Lower leg skin (tissue), 4 donors: ENCODE measurements around the gene CCDC93. TPM values are rescaled to one million over a fixed set of nuclear protein-coding genes. Genes with fewer than 3 reads are reported as not detected.

Source experiments
- DNase-seq, 2 donors: peaks; one replicate each; pipeline ENCODE4 v3.0.0-alpha.2; 2019; ENCODE audit warnings: low spot score in 2 of 2
- H3K4me3 ChIP-seq: fragments of 200-600 bp; sonication (generic); 2 replicates; pipeline ENCODE4 v1.5.1; 2017; ENCODE audit warnings: mild to moderate bottlenecking, low read depth; ENCODE audit not compliant: poor library complexity, severe bottlenecking
- POLR2A ChIP-seq, 2 donors: fragments of 450-650 bp; IDR thresholded peaks; one replicate each; pipeline ENCODE4 v1.6.1; 2016 to 2017; ENCODE audit warnings: antibody characterized with exemption in 2 of 2, mild to moderate bottlenecking in 1 of 2, moderate library complexity in 1 of 2
- WGBS, 2 donors: methylation state at CpG; one replicate each; pipeline ENCODE4 v1.1.5; 2018; 5-methylcytosine and 5-hydroxymethylcytosine counted together
- intact Hi-C: fragments of 100-400 bp; cut with DNase I; formaldehyde crosslinking; loops from one replicate; pipeline ENCODE4 v1.15.0; 2023; ENCODE audit warnings: low total_unique reads
- total RNA-seq, 4 donors: library from RNA; depleted of rRNA; stranded (reverse); fragments of >200 nt; gene quantifications; one replicate each; pipeline ENCODE4 v1.1.0, GENCODE V29; 2016
- TF ChIP-seq, protein P1 (sequence below), 3 donors: fragments of 450-650 bp; IDR thresholded peaks; one replicate each; pipeline ENCODE4 v1.5.1; 2016; ENCODE audit warnings: antibody characterized with exemption in 3 of 3, mild to moderate bottlenecking in 3 of 3, moderate library complexity in 2 of 3

Gene CCDC93, protein sequence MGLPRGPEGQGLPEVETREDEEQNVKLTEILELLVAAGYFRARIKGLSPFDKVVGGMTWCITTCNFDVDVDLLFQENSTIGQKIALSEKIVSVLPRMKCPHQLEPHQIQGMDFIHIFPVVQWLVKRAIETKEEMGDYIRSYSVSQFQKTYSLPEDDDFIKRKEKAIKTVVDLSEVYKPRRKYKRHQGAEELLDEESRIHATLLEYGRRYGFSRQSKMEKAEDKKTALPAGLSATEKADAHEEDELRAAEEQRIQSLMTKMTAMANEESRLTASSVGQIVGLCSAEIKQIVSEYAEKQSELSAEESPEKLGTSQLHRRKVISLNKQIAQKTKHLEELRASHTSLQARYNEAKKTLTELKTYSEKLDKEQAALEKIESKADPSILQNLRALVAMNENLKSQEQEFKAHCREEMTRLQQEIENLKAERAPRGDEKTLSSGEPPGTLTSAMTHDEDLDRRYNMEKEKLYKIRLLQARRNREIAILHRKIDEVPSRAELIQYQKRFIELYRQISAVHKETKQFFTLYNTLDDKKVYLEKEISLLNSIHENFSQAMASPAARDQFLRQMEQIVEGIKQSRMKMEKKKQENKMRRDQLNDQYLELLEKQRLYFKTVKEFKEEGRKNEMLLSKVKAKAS
- total RNA-seq: 10 to 100 TPM; 11.8 to 26.2 (median 20.0) TPM

GRCh38 chr2:118013724-118014491, at the start of gene CCDC93:
Gene CCDC93, minus strand, starts transcription at chr2:118014070. Its CDS starts 75 bp downstream, at chr2:118013995.
- TF ChIP-seq POLR2A (IDR thresholded peaks at IDR 0.05): no peak
- TF ChIP-seq, protein P1, sequence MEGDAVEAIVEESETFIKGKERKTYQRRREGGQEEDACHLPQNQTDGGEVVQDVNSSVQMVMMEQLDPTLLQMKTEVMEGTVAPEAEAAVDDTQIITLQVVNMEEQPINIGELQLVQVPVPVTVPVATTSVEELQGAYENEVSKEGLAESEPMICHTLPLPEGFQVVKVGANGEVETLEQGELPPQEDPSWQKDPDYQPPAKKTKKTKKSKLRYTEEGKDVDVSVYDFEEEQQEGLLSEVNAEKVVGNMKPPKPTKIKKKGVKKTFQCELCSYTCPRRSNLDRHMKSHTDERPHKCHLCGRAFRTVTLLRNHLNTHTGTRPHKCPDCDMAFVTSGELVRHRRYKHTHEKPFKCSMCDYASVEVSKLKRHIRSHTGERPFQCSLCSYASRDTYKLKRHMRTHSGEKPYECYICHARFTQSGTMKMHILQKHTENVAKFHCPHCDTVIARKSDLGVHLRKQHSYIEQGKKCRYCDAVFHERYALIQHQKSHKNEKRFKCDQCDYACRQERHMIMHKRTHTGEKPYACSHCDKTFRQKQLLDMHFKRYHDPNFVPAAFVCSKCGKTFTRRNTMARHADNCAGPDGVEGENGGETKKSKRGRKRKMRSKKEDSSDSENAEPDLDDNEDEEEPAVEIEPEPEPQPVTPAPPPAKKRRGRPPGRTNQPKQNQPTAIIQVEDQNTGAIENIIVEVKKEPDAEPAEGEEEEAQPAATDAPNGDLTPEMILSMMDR (IDR thresholded peaks at IDR 0.05): no peak
- 0% methylated on average over 39 to 45 of the region's 71 CpGs for WGBS, 2 donors
- DNase-seq: peak; percentile 72 to 94
- peak within 1 kb of the TSS; percentile 91 for H3K4me3 ChIP-seq
- intact Hi-C loops: no loop called here

DNA sequence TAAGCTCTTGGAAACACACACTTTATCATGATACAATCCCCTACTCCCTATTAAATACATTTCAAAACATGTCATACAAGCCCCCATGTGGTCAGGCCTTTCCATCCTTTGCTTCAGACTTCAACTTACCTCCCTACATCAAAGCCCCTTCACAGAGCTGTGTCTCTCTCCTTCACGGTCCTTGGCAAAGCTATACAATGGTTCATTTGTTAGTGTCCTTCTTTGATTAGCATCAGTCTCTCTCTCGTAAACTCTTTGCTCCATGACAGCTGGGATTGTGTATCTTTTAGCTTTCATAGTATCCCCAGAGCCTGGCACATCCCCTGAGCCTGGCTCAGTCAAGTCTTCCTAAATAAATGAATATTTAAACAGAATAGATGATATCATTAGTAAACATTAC, 48.8 kb upstream of the CCDC93 start:
- DNase-seq: no peak
- intact Hi-C loops: no loop called here
- H3K4me3 ChIP-seq: no peak overlapping the region
- TF ChIP-seq, protein P1 (IDR thresholded peaks at IDR 0.05): no peak
- no peak for TF ChIP-seq POLR2A (IDR thresholded peaks at IDR 0.05)
- 48 to 83% methylated on average over 2 of the region's 2 CpGs for WGBS, 2 donors

DNA sequence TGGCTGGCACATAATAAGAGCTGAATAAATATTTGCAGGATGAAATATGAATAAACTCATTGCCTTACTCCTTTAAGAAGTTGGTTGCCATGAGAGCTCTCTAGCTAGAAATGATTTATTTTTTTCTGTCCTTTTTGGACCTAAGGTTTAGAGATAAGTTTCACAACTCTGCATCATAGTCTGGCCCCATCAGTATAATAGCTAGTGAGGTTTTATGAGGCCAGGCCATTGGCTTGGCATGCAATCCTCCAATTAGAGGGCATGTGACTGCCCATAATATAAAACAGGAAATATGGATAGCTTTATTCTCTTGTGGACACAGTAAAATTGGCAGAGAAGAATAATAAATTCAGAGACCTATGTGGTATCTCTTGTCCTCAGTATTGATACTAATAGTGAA, 48.2 kb upstream of the CCDC93 start:
- no peak for DNase-seq
- H3K4me3 ChIP-seq: no peak overlapping the region
- TF ChIP-seq, protein P1 (IDR thresholded peaks at IDR 0.05): no peak
- TF ChIP-seq POLR2A (IDR thresholded peaks at IDR 0.05): no peak
- intact Hi-C loops: no loop called here

DNA sequence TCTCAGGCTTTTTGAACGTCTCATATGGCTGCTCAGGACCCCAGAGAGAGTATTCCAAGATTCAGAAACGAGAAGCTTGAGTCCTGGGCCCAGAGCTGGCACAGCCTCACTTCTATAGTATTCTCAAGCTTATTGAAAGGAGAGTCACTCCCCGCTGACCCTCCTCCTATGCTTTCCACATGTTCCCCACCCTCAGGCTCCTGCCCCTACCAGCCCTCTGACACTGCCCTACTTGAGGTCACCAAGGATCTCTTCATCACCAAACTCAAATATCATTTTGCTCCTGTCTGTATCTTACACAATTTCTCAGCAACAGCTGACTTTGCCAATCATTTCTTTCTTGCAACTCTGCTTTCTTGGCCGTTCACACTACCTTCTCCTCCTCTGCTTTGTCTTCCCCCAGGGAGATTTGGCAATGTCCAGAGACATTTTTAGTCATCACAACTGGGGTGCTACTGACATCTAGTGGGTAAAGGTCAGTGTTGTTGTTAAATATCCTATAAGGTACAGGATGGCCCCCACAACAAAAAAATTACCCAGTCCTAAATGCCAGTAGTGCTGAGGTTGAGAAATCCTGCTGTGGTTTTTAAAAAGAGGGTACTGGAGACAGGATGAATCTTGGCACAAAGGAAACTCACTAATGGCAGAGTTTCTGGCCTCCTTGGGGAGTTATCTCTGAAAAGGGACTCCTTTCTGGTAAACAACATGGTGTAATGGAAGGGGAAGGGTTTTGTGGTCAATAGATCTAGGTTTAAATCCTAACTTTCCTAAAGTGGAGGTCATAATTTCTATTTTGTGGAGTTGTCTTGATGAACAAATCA, 47.5 kb upstream of the CCDC93 start:
- intact Hi-C loops: no loop called here
- WGBS, 2 donors: 60 to 61% methylated on average over 4 of the region's 4 CpGs
- no peak for TF ChIP-seq POLR2A (IDR thresholded peaks at IDR 0.05)
- TF ChIP-seq, protein P1 (IDR thresholded peaks at IDR 0.05): no peak
- no peak overlapping the region for H3K4me3 ChIP-seq
- peak in 1 of 2 donors; percentile 53 for DNase-seq

GRCh38 chr2:118059919-118060478, 46.1 kb upstream of the CCDC93 start:
- 57 to 72% methylated on average over 4 of the region's 4 CpGs for WGBS, 2 donors
- TF ChIP-seq, protein P1 (IDR thresholded peaks at IDR 0.05): no peak
- TF ChIP-seq POLR2A (IDR thresholded peaks at IDR 0.05): no peak
- H3K4me3 ChIP-seq: no peak overlapping the region
- intact Hi-C loops: no loop called here
- no peak for DNase-seq
